ENCODE measurements around the gene ZFYVE1. TPM values are rescaled to one million over a fixed set of nuclear protein-coding genes. Genes with fewer than 3 reads are reported as not detected.
"Not testable (repeated sequence)": the region's sequence is repeated elsewhere in the genome, so short reads cannot be mapped to it uniquely, and the experiment has no call there.

The ZFYVE1 gene
- total and polyA plus RNA-seq, 4 donors: 11.1 to 21.7 (median 15.8) TPM

GRCh38 chr14:73036706-73037450, 10.0 kb upstream of the ZFYVE1 start:
- not testable (repeated sequence) for H3K27me3 ChIP-seq (ENCODE audit: control insufficient read depth, insufficient read depth, low read length); H3K4me3 ChIP-seq (ENCODE audit: low read depth, low read length); H3K36me3 ChIP-seq (ENCODE audit: control insufficient read depth, insufficient read depth, low read length); H3K9me3 ChIP-seq (ENCODE audit: control insufficient read depth, insufficient read depth, low read length); DNase-seq (ENCODE audit: low read depth in 4 of 6, low spot score in 6 of 6); H3K4me1 ChIP-seq (ENCODE audit: control insufficient read depth, insufficient read depth, low read length); H3K27ac ChIP-seq (ENCODE audit: low read depth, low read length)
- 83% methylated on average over 9 of the region's 9 CpGs for WGBS (ENCODE audit: insufficient coverage)

GRCh38 chr14:73027984-73028383, 1.1 kb upstream of the ZFYVE1 start:
- no peak for DNase-seq (ENCODE audit: low read depth in 4 of 6, low spot score in 6 of 6)
- Histone ChIP-seq H3K27me3 (ENCODE audit: control insufficient read depth, insufficient read depth, low read length) (no peaks in the 10 kb centered on the region), H3K4me1 (ENCODE audit: control insufficient read depth, insufficient read depth, low read length) (peaks cover 3% of the 10 kb centered on the region), H3K27ac (ENCODE audit: low read depth, low read length) (no peak overlapping the region), H3K36me3 (ENCODE audit: control insufficient read depth, insufficient read depth, low read length) (peaks cover 6% of the 10 kb centered on the region), H3K9me3 (ENCODE audit: control insufficient read depth, insufficient read depth, low read length) (no peaks in the 10 kb centered on the region), H3K4me3 (ENCODE audit: low read depth, low read length) (no peak overlapping the region)

GRCh38 chr14:73027546-73027945, 640 bp upstream of the ZFYVE1 start:
- WGBS (ENCODE audit: insufficient coverage): no CpG with 5 or more reads among the region's 3 CpGs
- Histone ChIP-seq H3K9me3 (ENCODE audit: control insufficient read depth, insufficient read depth, low read length) (no peaks in the 10 kb centered on the region), H3K4me1 (ENCODE audit: control insufficient read depth, insufficient read depth, low read length) (peaks cover 3% of the 10 kb centered on the region), H3K36me3 (ENCODE audit: control insufficient read depth, insufficient read depth, low read length) (peaks cover 6% of the 10 kb centered on the region), H3K4me3 (ENCODE audit: low read depth, low read length) (peak overlapping the region; percentile 75), H3K27ac (ENCODE audit: low read depth, low read length) (no peak overlapping the region), H3K27me3 (ENCODE audit: control insufficient read depth, insufficient read depth, low read length) (no peaks in the 10 kb centered on the region)
- DNase-seq (ENCODE audit: low read depth in 4 of 6, low spot score in 6 of 6): no peak

- no peaks in the 10 kb centered on the region for H3K27me3 ChIP-seq (ENCODE audit: control insufficient read depth, insufficient read depth, low read length)
- no peaks in the 10 kb centered on the region for H3K9me3 ChIP-seq (ENCODE audit: control insufficient read depth, insufficient read depth, low read length)
- 1% methylated on average over 10 of the region's 21 CpGs for WGBS (ENCODE audit: insufficient coverage)
- peaks cover 3% of the 10 kb centered on the region for H3K4me1 ChIP-seq (ENCODE audit: control insufficient read depth, insufficient read depth, low read length)
- H3K27ac ChIP-seq (ENCODE audit: low read depth, low read length): peak overlapping the region; percentile 52
- peak overlapping the region; percentile 75 for H3K4me3 ChIP-seq (ENCODE audit: low read depth, low read length)
- H3K36me3 ChIP-seq (ENCODE audit: control insufficient read depth, insufficient read depth, low read length): peaks cover 6% of the 10 kb centered on the region
- no peak for DNase-seq (ENCODE audit: low read depth in 4 of 6, low spot score in 6 of 6)
Measured at GRCh38 chr14:73026243-73026844, 562 bp downstream of the ZFYVE1 start.

GRCh38 chr14:73025544-73025943, 1.4 kb downstream of the ZFYVE1 start:
- Histone ChIP-seq H3K4me1 (ENCODE audit: control insufficient read depth, insufficient read depth, low read length) (peaks cover 3% of the 10 kb centered on the region), H3K27ac (ENCODE audit: low read depth, low read length) (no peak overlapping the region), H3K27me3 (ENCODE audit: control insufficient read depth, insufficient read depth, low read length) (no peaks in the 10 kb centered on the region), H3K4me3 (ENCODE audit: low read depth, low read length) (no peak overlapping the region), H3K36me3 (ENCODE audit: control insufficient read depth, insufficient read depth, low read length) (peaks cover 10% of the 10 kb centered on the region), H3K9me3 (ENCODE audit: control insufficient read depth, insufficient read depth, low read length) (no peaks in the 10 kb centered on the region)
- DNase-seq (ENCODE audit: low read depth in 4 of 6, low spot score in 6 of 6): no peak
- no CpG with 5 or more reads among the region's 3 CpGs for WGBS (ENCODE audit: insufficient coverage)

GRCh38 chr14:73022051-73022450, 4.9 kb downstream of the ZFYVE1 start:
- Histone ChIP-seq H3K4me3 (ENCODE audit: low read depth, low read length) (no peak overlapping the region), H3K4me1 (ENCODE audit: control insufficient read depth, insufficient read depth, low read length) (peaks cover 3% of the 10 kb centered on the region), H3K36me3 (ENCODE audit: control insufficient read depth, insufficient read depth, low read length) (peaks cover 31% of the 10 kb centered on the region), H3K27ac (ENCODE audit: low read depth, low read length) (no peak overlapping the region), H3K27me3 (ENCODE audit: control insufficient read depth, insufficient read depth, low read length) (no peaks in the 10 kb centered on the region), H3K9me3 (ENCODE audit: control insufficient read depth, insufficient read depth, low read length) (no peaks in the 10 kb centered on the region)
- no peak for DNase-seq (ENCODE audit: low read depth in 4 of 6, low spot score in 6 of 6)
- 91% methylated on average over 3 of the region's 4 CpGs for WGBS (ENCODE audit: insufficient coverage)

- peaks cover 43% of the 10 kb centered on the region for H3K36me3 ChIP-seq (ENCODE audit: control insufficient read depth, insufficient read depth, low read length)
- not testable (repeated sequence) for H3K9me3 ChIP-seq (ENCODE audit: control insufficient read depth, insufficient read depth, low read length); H3K27me3 ChIP-seq (ENCODE audit: control insufficient read depth, insufficient read depth, low read length); H3K27ac ChIP-seq (ENCODE audit: low read depth, low read length); DNase-seq (ENCODE audit: low read depth in 4 of 6, low spot score in 6 of 6); H3K4me3 ChIP-seq (ENCODE audit: low read depth, low read length); H3K4me1 ChIP-seq (ENCODE audit: control insufficient read depth, insufficient read depth, low read length)
- WGBS (ENCODE audit: insufficient coverage): 95% methylated on average over 4 of the region's 10 CpGs
Measured at GRCh38 chr14:73016011-73016410, 10.9 kb downstream of the ZFYVE1 start.

GRCh38 chr14:73015552-73015951, 11.4 kb downstream of the ZFYVE1 start:
- not testable (repeated sequence) for H3K4me3 ChIP-seq (ENCODE audit: low read depth, low read length); H3K27me3 ChIP-seq (ENCODE audit: control insufficient read depth, insufficient read depth, low read length); DNase-seq (ENCODE audit: low read depth in 4 of 6, low spot score in 6 of 6); H3K4me1 ChIP-seq (ENCODE audit: control insufficient read depth, insufficient read depth, low read length); H3K9me3 ChIP-seq (ENCODE audit: control insufficient read depth, insufficient read depth, low read length); H3K27ac ChIP-seq (ENCODE audit: low read depth, low read length)
- 97% methylated on average over 10 of the region's 14 CpGs for WGBS (ENCODE audit: insufficient coverage)
- H3K36me3 ChIP-seq (ENCODE audit: control insufficient read depth, insufficient read depth, low read length): peaks cover 38% of the 10 kb centered on the region

- Histone ChIP-seq H3K36me3 (ENCODE audit: control insufficient read depth, insufficient read depth, low read length) (peaks cover 34% of the 10 kb centered on the region), H3K27ac (ENCODE audit: low read depth, low read length) (peak overlapping the region; percentile 27), H3K27me3 (ENCODE audit: control insufficient read depth, insufficient read depth, low read length) (no peaks in the 10 kb centered on the region), H3K4me3 (ENCODE audit: low read depth, low read length) (no peak overlapping the region), H3K4me1 (ENCODE audit: control insufficient read depth, insufficient read depth, low read length) (no peaks in the 10 kb centered on the region), H3K9me3 (ENCODE audit: control insufficient read depth, insufficient read depth, low read length) (no peaks in the 10 kb centered on the region)
- no peak for DNase-seq (ENCODE audit: low read depth in 4 of 6, low spot score in 6 of 6)
- WGBS (ENCODE audit: insufficient coverage): 0% methylated on average over 1 of the region's 2 CpGs
Measured at GRCh38 chr14:73014105-73014504, 12.8 kb downstream of the ZFYVE1 start.

- not testable (repeated sequence) for DNase-seq (ENCODE audit: low read depth in 4 of 6, low spot score in 6 of 6); H3K4me1 ChIP-seq (ENCODE audit: control insufficient read depth, insufficient read depth, low read length); H3K9me3 ChIP-seq (ENCODE audit: control insufficient read depth, insufficient read depth, low read length); H3K27ac ChIP-seq (ENCODE audit: low read depth, low read length); H3K4me3 ChIP-seq (ENCODE audit: low read depth, low read length); H3K27me3 ChIP-seq (ENCODE audit: control insufficient read depth, insufficient read depth, low read length)
- H3K36me3 ChIP-seq (ENCODE audit: control insufficient read depth, insufficient read depth, low read length): peaks cover 22% of the 10 kb centered on the region
- 100% methylated on average over 4 of the region's 7 CpGs for WGBS (ENCODE audit: insufficient coverage)
Measured at GRCh38 chr14:73011189-73011588, 15.7 kb downstream of the ZFYVE1 start.

All from spinal cord (tissue), 10 donors.